Measurements from ENCODE around the gene CDC20B.

CDC20B gene, protein sequence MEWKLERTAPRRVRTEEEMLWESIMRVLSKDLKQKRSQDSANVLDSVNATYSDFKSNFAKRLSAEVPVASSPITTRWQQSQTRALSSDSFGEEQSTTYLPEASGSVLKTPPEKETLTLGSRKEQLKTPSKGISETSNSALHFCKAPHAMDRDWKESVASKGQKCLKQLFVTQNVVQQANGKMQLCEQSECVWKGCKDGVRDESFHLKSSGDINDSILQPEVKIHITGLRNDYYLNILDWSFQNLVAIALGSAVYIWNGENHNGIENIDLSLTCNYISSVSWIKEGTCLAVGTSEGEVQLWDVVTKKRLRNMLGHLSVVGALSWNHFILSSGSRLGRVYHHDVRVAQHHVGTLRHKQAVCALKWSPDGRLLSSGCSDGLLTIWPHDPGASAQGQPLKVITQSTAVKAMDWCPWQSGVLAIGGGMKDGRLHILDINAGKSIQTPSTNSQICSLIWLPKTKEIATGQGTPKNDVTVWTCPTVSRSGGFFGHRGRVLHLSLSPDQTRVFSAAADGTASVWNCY

DNA sequence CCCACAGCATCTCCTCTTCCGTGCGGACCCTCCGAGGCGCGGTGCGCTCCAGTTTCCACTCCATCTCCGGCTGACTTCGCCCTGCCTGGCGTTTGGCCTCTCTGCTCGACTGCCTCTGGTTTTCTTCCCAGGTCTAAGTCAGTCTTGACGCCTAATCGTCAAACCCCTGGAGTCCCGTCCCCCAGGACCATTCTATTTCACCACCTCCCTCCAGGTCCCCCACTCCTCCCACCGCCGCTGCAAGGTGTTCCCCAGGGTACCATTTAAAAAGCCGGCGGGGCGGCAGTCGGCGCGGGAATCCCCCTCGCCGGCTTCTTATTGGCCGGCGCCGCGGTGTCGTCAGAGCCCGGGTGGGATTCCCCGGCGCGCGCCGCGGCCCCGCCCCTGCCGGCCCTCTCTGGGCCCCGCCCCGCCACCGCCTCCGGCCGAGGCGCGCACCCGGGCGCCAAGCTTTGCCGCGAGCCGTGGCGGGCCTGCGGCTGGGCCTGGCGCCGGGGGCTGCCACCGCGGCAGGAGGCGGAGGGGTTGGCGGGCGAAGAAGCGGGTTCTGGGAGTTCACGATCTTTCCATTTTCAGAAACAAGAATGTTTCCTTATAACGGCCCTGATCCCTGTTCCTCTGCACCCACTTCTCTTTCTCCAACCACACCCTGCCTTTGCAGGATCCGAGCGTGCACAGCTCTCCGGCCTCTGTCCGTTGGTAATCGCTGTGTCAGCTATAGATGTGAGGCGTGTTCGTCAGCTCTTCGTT is at the start of gene CDC20B:
CDC20B (minus strand) TSS at position 241 of the 750 bp plus-strand sequence; CDS start at position 64, 177 bp downstream.
- peak; percentile 85 for DNase-seq

DNA sequence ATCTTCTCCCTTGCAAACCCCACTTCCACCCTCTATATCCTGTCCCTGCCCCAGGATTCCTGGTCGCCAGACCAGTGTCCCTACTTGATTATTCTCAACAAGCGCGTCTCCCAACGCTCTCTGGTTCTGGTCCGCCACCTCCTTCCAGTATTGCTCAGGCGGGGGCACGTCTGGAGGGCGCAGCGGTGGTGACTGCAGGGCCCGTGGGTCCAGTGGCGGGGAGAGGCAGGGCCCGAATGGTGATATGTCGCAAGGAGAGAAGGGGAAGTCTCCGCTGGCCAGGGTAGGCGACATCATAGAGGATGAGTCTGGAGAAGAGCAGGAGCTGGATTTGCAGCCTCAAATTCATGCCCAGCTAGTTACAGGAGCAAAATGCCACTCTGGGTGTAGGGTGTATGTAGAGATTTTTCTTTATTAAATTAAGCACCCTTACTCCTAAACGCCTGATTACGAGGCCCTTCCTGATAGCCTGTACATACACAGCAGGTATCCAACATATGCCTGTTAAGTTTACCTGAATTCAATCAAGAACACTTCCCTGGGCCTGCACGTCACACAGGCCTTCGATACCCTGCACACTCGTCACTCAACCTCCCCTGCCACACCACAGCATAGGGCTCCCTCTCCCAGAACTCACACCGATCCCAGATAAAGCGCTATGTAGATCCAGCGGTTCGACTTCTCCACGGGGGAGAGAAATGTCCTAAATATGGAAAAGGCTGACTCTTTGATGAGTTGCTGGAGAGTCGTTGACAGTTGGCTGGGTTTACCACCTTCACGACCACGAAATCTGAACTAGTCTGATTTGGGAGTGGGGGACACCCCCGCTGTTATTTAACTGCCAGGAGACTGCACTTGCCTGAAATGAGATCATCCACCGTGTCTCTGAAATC is 49.4 kb upstream of the CDC20B start:
- no peak for DNase-seq

DNA sequence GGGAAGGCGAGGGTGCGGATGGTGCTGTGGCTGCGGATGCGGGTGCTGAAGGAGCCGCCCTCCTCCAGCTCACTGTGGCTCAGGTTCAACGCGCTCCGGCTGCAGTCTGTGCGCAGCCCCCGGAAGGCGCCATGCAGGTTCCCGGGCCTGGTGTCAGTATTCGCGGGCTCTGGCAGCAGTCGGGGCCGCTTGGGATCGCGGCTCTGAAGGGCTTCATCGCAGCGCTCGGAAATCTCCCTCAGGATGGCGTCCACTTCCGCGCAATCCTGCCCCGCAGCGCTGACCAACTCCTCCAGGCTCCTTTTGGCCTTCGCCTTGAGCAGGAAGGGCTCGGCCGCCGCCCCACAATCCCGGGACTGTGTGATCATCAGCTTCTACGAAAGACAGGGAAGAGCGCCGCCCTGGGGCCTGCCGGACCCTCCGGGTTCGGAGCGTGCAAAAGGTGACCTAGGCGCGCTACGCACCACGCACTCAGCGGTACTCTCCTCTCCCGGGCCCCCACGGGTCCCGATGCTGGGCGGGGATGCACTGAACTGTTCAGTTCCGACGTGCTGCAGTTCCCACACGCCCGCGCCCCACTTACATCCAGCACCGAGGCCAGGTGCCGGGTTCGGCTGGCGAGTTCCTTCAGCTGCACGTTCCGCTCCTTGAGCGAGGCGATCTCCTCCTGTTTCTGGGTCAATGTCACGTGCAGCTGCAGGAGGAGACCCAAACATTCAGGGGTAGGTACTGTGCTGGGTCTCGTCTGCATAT is 47.6 kb upstream of the CDC20B start:
- no peak for DNase-seq

DNA sequence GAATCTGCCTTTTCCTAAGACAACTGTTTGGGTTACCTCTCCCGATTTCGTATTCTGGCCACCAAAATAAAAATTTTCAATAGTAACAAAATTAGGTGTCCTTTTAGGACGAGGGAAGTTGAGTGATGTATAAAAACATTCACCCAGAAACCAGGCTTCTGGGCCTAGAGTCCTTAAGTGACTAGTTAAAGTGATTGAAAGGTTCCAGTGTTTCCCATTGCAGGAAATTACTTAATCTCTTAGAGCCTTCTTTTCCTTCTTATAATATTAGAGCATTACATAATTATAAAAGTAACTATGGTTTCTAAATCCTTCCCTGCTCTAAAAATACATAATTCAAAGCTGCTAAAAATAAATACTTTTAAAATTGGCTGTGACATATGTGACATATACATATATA is 46.8 kb upstream of the CDC20B start:
- DNase-seq = no peak

DNA sequence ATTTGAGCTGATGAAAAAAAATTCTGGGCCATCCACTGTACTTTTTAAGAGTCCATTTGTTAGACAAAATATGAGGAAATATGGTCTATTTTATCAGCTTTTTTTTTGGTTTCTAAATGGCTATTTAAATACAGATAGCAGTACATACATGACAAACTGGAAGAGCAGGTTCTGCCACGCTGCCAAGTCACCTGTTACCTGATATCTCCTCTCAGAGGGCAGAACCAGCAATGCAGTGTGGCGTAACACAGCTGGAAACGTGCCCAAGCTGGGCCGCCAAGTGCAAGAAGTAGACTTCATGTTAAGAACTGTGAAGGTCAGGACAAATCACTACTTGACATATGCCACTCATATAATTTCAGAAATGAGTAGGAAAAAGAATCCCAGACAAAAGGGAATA is 46.0 kb upstream of the CDC20B start:
- no peak for DNase-seq

DNA sequence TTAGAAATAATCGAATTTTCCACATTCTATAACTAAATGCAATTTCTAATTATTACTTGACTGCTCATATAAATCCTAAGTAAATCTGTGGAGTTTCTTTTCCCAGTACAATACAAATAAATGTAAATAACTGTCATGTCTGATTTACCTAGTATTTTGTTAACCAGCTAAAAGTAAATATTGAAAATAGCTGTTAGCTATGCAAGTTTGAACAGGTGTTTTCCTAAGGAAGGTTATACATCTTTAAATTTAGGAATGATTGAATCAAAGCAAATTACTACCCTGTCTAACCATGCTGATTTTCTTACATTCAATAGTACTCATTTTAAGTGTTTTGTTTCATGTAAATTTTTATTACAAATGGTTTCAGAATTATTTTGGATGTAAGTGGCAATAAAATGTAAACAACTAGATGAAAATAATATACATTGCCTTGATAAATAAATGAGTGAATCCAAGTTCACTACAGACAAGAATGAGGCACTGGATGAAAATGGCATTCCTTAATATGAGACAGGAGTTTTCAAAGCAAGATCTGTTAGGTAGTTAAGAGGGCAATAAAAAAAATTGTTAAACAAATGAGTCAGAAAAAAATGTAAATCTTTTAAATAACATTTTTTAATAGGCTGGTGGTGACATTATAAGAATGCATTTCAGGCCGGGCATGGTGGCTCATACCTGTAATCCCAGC is 38.4 kb upstream of the CDC20B start:
- DNase-seq = no peak

DNA sequence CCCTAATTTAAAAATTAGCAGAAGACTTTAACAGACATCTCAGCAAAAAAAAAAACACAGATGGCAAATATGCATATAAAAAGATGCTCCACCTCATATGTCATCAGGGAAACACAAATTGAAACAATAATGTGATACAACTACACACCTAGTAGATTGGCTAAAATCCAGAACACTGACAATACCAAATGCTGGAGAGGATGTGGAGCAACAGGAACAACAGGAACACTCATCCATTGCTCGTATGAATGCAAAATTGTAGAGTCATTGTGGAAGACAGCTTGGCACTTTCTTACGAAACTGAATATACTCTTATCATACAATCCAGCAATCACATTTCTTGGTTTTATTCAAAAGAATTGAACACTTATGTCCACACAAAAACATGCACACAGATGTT is 32.0 kb upstream of the CDC20B start:
- DNase-seq = no peak

DNA sequence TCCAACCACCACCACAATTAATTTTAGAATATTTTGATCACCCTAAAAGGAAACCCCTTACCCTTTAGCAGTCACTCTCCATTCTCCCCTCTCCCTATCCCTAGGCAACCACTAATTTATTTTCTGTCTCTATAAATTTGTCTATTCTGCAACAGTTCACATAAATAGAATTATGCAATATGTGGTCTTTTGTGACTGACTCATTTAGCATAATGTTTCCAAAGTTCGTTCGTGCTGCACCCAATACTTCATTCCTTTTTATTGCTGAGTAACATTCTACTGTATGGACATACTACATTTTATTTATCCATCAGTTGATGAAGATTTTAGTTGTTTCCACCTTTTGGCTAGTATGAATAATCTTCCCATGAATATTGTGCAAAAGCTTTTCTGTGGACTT is 18.2 kb upstream of the CDC20B start:
- DNase-seq = no peak

DNA sequence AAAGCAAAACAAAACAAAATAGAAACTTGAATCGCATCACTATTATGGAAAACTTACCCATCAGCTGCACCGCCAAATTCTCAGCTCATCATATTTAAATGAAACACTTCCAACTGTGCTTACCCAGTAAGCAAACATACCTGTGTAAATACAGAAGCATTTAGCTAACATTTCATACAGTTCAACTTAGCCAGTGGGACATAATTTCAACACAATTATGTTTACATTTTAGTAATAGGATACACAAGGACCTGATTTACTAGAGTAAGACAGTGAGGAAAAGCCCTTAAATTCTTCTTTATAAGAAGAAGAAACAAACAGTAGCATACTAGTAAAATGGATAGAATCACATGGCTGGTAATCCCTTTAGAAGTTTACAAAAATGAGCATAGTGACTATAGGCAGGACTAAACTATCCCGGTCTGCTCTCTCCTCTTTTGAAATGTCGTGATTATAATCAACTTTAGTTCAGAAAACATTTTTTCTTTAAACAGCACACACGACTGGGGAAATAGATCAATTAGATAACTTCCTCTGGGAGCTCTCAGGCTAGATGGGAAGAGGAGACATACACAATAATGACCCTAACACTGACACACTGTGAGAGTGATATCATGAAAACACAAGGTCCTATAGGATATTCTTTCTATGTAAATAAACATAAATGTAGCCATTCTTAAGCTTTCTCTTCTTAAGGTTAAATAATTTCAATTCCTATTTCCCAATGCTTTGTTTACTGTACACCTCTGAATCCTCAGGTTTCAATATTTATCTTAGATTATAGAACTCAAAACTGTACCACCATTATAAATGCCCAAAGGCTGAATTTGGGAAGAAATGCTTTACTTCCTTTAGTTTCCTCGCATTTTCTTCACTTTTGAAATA is 15.9 kb upstream of the CDC20B start:
- DNase-seq = no peak

DNA sequence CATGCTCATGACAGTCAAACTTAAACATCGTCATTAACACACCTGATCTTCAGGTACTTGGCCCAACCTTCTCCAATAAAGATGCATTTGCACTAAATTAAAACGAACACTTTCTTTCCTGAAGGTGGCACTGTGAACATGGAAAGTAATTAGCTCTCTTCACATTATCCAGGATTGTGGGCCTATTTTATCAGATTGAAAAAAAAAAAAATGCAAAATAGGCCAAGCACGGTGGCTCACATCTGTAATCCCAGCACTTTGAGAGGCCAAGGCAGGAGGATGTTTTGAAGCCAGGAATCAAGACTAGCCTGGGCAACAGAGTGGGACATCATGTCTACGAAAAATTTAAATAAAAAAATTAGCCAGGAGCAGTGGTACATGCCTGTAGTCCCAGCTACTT is 14.4 kb upstream of the CDC20B start:
- DNase-seq = no peak

DNA sequence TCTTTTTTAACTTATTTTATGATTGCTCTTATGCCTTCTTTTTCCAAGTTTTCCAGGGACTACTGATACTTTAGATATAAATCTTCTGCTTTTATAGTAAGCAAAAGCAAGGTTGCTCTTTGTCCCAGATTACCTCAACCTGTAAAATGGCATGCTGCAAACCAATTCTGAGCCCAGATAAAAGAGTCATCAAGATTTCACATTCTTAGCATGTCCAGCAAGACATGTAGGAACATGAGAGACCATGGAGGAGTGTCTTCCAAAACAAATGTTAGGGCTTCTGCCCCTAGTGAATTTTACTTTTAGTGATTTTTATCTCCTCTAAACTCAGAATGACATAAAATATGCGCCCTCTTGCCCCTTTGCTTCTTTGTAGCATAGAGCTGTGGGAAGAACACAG is 7.0 kb upstream of the CDC20B start:
- no peak for DNase-seq

DNA sequence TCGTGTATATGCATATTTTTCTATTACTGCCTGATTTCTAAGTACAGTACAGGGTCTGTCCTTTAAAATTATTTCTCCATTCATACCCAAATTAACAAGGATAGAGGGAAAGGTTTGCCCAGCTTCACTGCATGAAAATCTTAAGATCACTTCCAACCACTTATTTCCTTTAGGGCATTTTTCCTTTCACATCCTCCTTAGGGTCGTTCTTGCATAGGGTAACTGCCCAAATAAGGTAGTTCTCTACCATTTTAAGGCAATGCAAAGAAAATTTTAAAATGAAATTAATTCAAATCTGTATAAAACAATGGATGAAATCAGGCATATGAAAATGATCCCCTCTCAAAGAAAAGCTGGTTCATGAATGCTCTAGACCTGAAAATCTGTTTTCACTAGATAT is 4.1 kb upstream of the CDC20B start:
- no peak for DNase-seq

DNA sequence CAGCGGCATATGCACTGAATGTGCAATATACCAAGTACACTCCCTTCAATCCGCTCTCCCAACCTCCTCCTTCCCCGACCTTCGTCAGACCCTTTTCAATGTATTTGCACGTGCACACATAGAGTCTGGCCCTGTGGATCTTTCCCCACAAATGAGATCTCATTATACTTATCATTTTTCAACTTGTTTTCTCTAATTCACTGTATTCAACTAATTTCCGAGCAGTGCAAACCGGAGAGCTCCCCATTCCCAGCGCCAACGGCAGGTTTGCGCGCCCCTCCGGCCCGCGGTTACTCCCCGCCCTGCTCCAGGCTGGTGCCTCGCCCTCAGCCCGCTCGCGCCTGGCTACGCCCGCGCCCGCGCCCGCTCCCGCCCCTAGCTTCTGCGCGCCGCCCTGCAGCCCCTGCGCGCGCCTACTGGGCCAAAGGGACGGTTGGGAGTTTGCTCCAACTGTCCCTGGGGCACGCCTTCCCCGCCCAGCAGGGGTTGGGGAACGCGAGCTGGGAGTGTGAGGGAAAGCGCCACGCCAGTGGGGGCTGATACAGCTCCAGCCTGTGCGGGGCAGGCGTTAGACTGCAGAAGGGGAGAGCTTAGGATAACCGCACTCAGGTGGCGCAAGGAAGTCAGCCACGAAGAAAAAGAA is 3.3 kb upstream of the CDC20B start:
- no peak for DNase-seq

DNA sequence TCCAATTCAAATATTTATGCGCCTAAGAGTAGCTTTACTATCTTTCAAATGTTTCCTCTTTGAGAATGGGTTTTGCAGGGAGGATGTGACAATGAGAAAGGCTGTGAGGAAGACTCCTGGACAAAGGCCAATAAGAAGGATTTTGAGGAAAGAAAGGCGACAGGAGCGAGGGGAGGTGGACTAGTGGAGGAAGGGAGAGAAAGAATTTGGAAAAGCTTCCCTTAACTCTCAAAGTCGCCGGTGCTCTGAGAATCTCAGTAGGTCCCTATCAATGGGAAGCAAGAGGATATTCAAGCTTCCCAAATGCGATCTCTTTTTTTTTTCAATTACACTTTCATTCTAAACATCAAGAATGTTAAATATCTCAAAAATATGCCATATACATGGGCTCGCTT is 2.8 kb upstream of the CDC20B start:
- DNase-seq = no peak

DNA sequence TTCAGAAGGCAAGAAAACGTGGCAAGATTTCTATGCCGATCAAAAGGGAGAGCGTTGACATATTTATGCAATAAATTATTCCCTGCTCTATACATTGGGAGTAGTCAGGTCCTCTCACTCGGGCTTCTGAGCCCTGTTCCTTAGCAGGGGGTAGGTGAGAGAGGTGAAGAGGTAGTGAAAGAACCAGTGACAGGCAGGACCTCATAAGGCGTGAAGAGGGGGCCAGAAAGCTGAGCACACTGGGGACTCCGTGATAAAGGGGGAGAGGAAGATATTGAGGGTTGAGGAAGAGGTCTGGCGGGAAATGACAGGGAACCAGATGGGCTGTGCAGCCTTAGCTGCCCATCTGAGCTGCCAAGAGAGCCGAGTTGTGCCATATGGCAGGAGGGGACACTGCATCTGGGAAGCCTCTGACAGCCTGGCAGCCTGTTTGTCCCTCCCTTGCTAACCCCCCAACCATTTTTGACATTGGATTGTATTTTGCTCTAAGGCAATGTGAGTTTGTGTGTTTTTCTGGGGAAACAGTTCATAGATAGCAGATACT is 782 bp upstream of the CDC20B start:
- no peak for DNase-seq

DNA sequence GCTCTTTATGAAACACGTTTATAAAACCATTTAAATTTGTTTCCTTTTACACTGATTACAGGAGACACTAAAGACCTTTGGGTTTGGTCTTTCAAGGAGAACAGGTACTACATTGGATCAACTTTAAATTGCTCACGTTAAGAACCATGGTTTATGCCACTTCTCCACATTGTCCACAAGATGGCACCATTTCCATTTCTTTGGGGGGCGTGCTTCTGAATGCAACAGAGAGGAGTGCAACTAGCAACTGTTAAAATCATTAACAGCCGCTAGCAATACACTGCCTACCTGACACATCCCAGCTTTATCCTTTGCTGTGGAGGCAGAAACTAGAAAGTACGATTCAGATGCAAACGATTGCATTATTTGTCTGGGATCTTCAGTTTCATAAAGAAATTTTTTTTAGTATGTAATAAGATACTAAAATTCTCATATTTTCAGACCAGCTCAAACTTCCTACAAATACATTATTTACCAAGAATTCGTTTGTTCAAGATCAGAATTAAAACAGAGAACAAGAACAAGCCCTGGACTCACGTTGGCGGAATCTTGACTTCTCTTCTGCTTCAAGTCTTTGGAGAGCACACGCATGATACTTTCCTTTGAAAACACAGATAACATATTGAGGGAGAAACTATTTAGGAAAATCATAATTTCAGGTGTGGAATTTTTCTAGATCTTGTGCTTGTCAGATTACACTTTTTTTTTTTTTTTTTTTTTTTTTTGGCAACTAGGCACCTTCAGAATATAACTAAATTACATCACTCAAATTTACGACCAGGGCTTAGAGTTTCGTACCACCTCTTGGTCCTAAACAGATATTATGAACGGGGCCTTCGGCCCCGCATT is 702 bp downstream of the CDC20B start:
- DNase-seq = peak; percentile 70

DNA sequence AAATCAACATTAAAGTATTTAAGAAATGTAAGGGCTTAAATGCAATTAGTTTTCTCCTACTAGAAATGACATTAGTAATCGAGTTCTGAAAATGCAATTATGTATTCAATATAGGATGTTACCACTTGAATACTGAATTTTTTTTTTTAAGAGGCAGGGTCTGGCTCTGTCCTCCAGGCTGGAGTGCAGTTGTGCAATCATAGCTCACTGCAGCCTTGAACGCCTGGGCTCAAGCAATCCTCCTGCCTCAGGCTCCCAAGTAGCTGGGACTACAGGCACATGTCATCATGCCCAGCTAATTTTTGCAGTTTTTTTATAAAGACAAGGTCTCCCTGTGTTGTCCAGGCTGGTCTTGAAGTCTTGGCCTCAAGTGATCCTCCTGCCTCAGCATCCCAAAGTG is 1.5 kb downstream of the CDC20B start:
- no peak for DNase-seq

DNA sequence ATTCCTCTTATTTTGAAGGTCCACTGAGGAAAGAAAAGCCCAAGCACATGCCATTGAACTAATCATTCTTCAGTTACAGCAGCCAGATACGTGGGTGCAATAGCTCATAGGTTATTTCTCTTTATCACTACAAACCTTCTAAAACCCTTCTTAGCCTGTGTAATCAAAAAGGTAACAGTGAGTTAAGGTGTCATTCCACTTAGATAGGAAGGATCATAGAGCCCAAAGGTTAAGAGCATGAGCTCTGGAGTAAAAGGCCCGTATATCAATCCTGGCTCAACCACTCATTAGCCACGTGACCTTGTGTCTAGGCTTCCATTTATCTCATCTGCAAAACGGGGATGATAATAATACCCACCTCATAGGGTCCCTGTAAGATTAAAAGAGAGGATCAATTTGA is 10.3 kb downstream of the CDC20B start:
- DNase-seq = no peak

Measured in CD4-positive, alpha-beta T cell treated with Interleukin-15 for 1 hour (primary cell).